HG03558 (cell line): ENCODE measurements around the gene APOB.

Experiments used
- ATAC-seq: cut with Tn5 transposase; IDR thresholded peaks from one replicate; pipeline ENCODE4 v1.9.1; 2021; ENCODE audit warnings: moderate number of reproducible peaks; ENCODE audit not compliant: unreplicated experiment; ENCODE audit errors: extremely low read depth

Gene APOB

GRCh38 chr2:21052044-21052443 lies 8.2 kb upstream of the APOB start:
- ATAC-seq, result no peak

- no peak for ATAC-seq
These were observed 6.3 kb upstream of the APOB start for GRCh38 chr2:21050164-21050563.

- no peak for ATAC-seq
These were observed 3.5 kb upstream of the APOB start for GRCh38 chr2:21047141-21048009.

GRCh38 chr2:21046506-21046905 lies 2.6 kb upstream of the APOB start:
- no peak for ATAC-seq

- no peak for ATAC-seq
These were observed 960 bp upstream of the APOB start for GRCh38 chr2:21044694-21045371.

- peak; percentile 79 for ATAC-seq
These were observed 722 bp downstream of the APOB start for GRCh38 chr2:21042958-21043743.

- no peak for ATAC-seq
These were observed 1.2 kb downstream of the APOB start for GRCh38 chr2:21042708-21042957.

- ATAC-seq, result no peak
These were observed 1.7 kb downstream of the APOB start for GRCh38 chr2:21041943-21042707.

- ATAC-seq, result no peak
These were observed 2.4 kb downstream of the APOB start for GRCh38 chr2:21041462-21041861.

GRCh38 chr2:21040468-21041377 lies 3.1 kb downstream of the APOB start:
- ATAC-seq, result no peak

GRCh38 chr2:21039979-21040467 lies 3.9 kb downstream of the APOB start:
- ATAC-seq, result no peak

GRCh38 chr2:21039080-21039556 lies 4.8 kb downstream of the APOB start:
- ATAC-seq, result no peak

GRCh38 chr2:21038403-21039073 lies 5.3 kb downstream of the APOB start:
- ATAC-seq, result no peak

- no peak for ATAC-seq
These were observed 6.2 kb downstream of the APOB start for GRCh38 chr2:21037671-21038108.

- ATAC-seq, result no peak
These were observed 6.9 kb downstream of the APOB start for GRCh38 chr2:21036708-21037670.

GRCh38 chr2:21035974-21036707 lies 7.7 kb downstream of the APOB start:
- no peak for ATAC-seq
